HG03064 (cell line): ENCODE data around the gene MRPL32.
"Not testable (repeated sequence)": the region's sequence is repeated elsewhere in the genome, so short reads cannot be mapped to it uniquely, and the experiment has no call there.

Experiments
- ATAC-seq: cut with Tn5 transposase; IDR thresholded peaks from one replicate; pipeline ENCODE4 v1.9.1; 2021; ENCODE audit warnings: low read depth; ENCODE audit not compliant: unreplicated experiment

MRPL32 gene

GRCh38 chr7:42931834-42932651 is at the start of gene MRPL32, which contains the start of gene PSMA2:
Gene MRPL32 (plus strand): TSS chr7:42932376. CDS start chr7:42932387, 11 bp downstream.
Gene PSMA2 (minus strand): TSS chr7:42932174. CDS start chr7:42932158, 16 bp downstream.
- peak; percentile 99 for ATAC-seq

- ATAC-seq: no peak
Measured at GRCh38 chr7:42883950-42884349, 48.2 kb upstream of the MRPL32 start.

GRCh38 chr7:42885183-42885582 is 47.0 kb upstream of the MRPL32 start:
- not testable (repeated sequence) for ATAC-seq

GRCh38 chr7:42886129-42886528 is 46.0 kb upstream of the MRPL32 start:
- no peak for ATAC-seq

GRCh38 chr7:42886893-42887505 is 45.2 kb upstream of the MRPL32 start:
- ATAC-seq: no peak

- ATAC-seq: no peak
Measured at GRCh38 chr7:42893346-42894240, 38.6 kb upstream of the MRPL32 start.

- no peak for ATAC-seq
Measured at GRCh38 chr7:42900842-42901241, 31.3 kb upstream of the MRPL32 start.

- ATAC-seq: no peak
Measured at GRCh38 chr7:42902331-42902730, 29.8 kb upstream of the MRPL32 start.

- ATAC-seq: no peak
Measured at GRCh38 chr7:42906181-42906580, 26.0 kb upstream of the MRPL32 start.

- ATAC-seq: no peak
Measured at GRCh38 chr7:42907316-42907715, 24.9 kb upstream of the MRPL32 start.

- no peak for ATAC-seq
Measured at GRCh38 chr7:42910306-42910705, 21.9 kb upstream of the MRPL32 start.

GRCh38 chr7:42911454-42912447 is 20.4 kb upstream of the MRPL32 start, which contains the start of gene C7orf25:
Gene C7orf25 (minus strand): TSS chr7:42912070. CDS start chr7:42910900, 1,170 bp downstream.
- ATAC-seq: peak; percentile 91

GRCh38 chr7:42913591-42913990 is 18.6 kb upstream of the MRPL32 start:
- ATAC-seq: no peak

- ATAC-seq: no peak
Measured at GRCh38 chr7:42914009-42914408, 18.2 kb upstream of the MRPL32 start.

GRCh38 chr7:42914421-42915045 is 17.6 kb upstream of the MRPL32 start:
- ATAC-seq: no peak

- ATAC-seq: no peak
Measured at GRCh38 chr7:42915356-42915755, 16.8 kb upstream of the MRPL32 start.

- no peak for ATAC-seq
Measured at GRCh38 chr7:42922017-42922753, 10.0 kb upstream of the MRPL32 start.

GRCh38 chr7:42924223-42924838 is 7.8 kb upstream of the MRPL32 start:
- no peak for ATAC-seq
